DOHH2 (cell line): Measurements from ENCODE around the gene ABTB2.

Experiments
- H3F3A ChIP-seq: fragments of 200-600 bp; sonication (generic), shearing (Covaris generic); 2 replicates; pipeline ENCODE4 v1.6.0; 2016; ENCODE audit warnings: antibody characterized with exemption, mild to moderate bottlenecking; ENCODE audit not compliant: control insufficient read depth, insufficient read depth
- H3K27ac ChIP-seq: fragments of 200-600 bp; sonication (generic); 2 replicates; pipeline ENCODE4 v1.5.1; 2014; ENCODE audit warnings: low read depth, mild to moderate bottlenecking, low read length, moderate library complexity
- H3K27me3 ChIP-seq: fragments of 200-600 bp; sonication (generic); 2 replicates; pipeline ENCODE4 v1.6.1; 2014; ENCODE audit warnings: mild to moderate bottlenecking, low read length, mixed read lengths; ENCODE audit not compliant: control insufficient read depth
- H3K36me3 ChIP-seq: fragments of 200-600 bp; sonication (generic); 2 replicates; pipeline ENCODE4 v1.6.1; 2014; ENCODE audit warnings: mild to moderate bottlenecking, low read length, moderate library complexity, mixed read lengths; ENCODE audit not compliant: control insufficient read depth
- H3K4me1 ChIP-seq: fragments of 200-600 bp; sonication (generic); 2 replicates; pipeline ENCODE4 v1.6.1; 2014; ENCODE audit warnings: mild to moderate bottlenecking, low read length, mixed read lengths; ENCODE audit not compliant: control insufficient read depth
- H3K4me2 ChIP-seq: fragments of 200-600 bp; sonication (generic); 2 replicates; pipeline ENCODE4 v1.6.0; 2014; ENCODE audit warnings: mild to moderate bottlenecking, low read length, moderate library complexity
- H3K4me3 ChIP-seq: fragments of 200-600 bp; sonication (generic); 2 replicates; pipeline ENCODE4 v1.5.1; 2014; ENCODE audit warnings: mild to moderate bottlenecking, low read length, mixed read lengths
- H3K79me2 ChIP-seq: fragments of 200-600 bp; sonication (generic); 2 replicates; pipeline ENCODE4 v1.6.1; 2014; ENCODE audit warnings: mild to moderate bottlenecking, low read length, mixed read lengths; ENCODE audit not compliant: control insufficient read depth
- H3K9me2 ChIP-seq: fragments of 200-600 bp; sonication (generic); replicated peaks from 2 replicates; pipeline ENCODE4 v1.6.1; 2014; ENCODE audit warnings: mild to moderate bottlenecking, low read length, mixed read lengths; ENCODE audit not compliant: control insufficient read depth
- H3K9me3 ChIP-seq: fragments of 200-600 bp; sonication (generic); 2 replicates; pipeline ENCODE4 v1.6.1; 2014; ENCODE audit warnings: antibody characterized with exemption, low read length, mixed read lengths; ENCODE audit not compliant: control insufficient read depth, insufficient read depth
- H4K20me1 ChIP-seq: fragments of 200-600 bp; sonication (generic); 2 replicates; pipeline ENCODE4 v1.6.0; 2014; ENCODE audit warnings: low read depth, mild to moderate bottlenecking, antibody characterized with exemption, low read length, moderate library complexity; ENCODE audit not compliant: control insufficient read depth, insufficient read depth
- CTCF ChIP-seq: fragments of 200-600 bp; sonication (generic); IDR thresholded peaks from one replicate; pipeline ENCODE4 v1.5.1; 2014; ENCODE audit warnings: antibody characterized with exemption, mild to moderate bottlenecking, low read depth, low read length; ENCODE audit not compliant: poor library complexity, severe bottlenecking
- EZH2phosphoT487 ChIP-seq: fragments of 200-600 bp; sonication (generic); IDR thresholded peaks from 2 replicates; pipeline ENCODE4 v1.6.1; 2017; ENCODE audit warnings: borderline replicate concordance, mild to moderate bottlenecking, antibody characterized with exemption, low read length, moderate library complexity, mixed read lengths

The ABTB2 gene

DNA sequence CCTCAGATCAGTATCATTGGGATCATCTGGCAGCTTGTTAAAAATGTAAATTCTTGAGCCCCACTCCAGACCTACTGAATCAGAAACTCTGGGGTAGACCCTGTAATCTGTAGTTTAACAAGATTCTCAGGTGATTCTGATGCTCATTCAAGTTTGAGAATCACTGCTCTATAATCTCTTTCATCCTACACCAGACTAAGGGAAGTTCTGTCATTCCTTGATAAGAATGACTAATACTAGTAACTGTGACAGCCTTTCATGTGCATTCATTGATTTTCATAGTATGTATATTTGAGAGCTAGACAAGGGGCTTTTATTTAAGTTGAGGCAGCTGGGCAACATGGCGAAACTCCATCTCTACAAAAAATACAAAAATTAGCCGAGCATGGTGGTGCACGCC is 222.4 kb downstream of the ABTB2 start:
- H3K4me1 ChIP-seq, result no peaks in the 10 kb centered on the region
- H3K27ac ChIP-seq, result no peak overlapping the region
- H3K79me2 ChIP-seq, result no peaks in the 10 kb centered on the region
- H3K27me3 ChIP-seq, result no peaks in the 10 kb centered on the region
- H3K9me3 ChIP-seq, result no peaks in the 10 kb centered on the region
- no peaks in the 10 kb centered on the region for H3K9me2 ChIP-seq
- H3K4me3 ChIP-seq, result no peak overlapping the region
- H3K4me2 ChIP-seq, result no peak overlapping the region
- no peaks in the 10 kb centered on the region for H3F3A ChIP-seq
- H4K20me1 ChIP-seq, result 0 out of 2 replicates have a peak, but pooled peaks cover 4% of the 10 kb centered on the region
- no peak for TF ChIP-seq CTCF
- no peak for TF ChIP-seq EZH2phosphoT487
- peaks cover 91% of the 10 kb centered on the region for H3K36me3 ChIP-seq

DNA sequence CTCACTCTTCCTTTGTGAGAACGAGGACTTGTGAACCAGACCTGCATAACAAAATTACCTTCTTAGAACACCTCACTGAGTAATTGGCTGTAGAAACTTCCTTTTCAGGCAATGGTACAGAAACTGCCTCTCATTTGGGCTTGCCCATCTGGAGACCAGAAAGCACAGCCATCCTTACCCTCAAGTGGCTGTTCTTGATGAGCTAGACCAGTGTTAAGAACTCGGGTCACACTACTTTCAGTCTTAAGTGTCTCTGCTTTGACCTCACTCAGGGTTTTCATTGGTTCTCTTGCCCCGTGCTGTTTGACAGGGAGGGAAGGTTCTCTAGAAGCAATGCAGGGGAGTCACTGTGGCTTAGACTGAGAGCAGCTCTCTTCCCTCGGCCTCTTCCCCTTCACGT is 223.0 kb downstream of the ABTB2 start:
- Histone ChIP-seq H3K4me1 (no peaks in the 10 kb centered on the region), H3K79me2 (no peaks in the 10 kb centered on the region), H4K20me1 (0 out of 2 replicates have a peak, but pooled peaks cover 4% of the 10 kb centered on the region), H3K4me2 (no peak overlapping the region), H3K4me3 (no peak overlapping the region), H3K27me3 (no peaks in the 10 kb centered on the region), H3F3A (no peaks in the 10 kb centered on the region), H3K9me3 (no peaks in the 10 kb centered on the region), H3K27ac (no peak overlapping the region), H3K9me2 (no peaks in the 10 kb centered on the region), H3K36me3 (peaks cover 93% of the 10 kb centered on the region)
- TF ChIP-seq CTCF (no peak), EZH2phosphoT487 (no peak)

- Histone ChIP-seq H3K4me3 (no peak overlapping the region), H3K9me2 (no peaks in the 10 kb centered on the region), H3K79me2 (no peaks in the 10 kb centered on the region), H3K4me1 (no peaks in the 10 kb centered on the region), H3F3A (0 out of 2 replicates have a peak, but pooled peaks cover 2% of the 10 kb centered on the region), H3K36me3 (peaks cover 90% of the 10 kb centered on the region), H4K20me1 (0 out of 2 replicates have a peak, but pooled peaks cover 4% of the 10 kb centered on the region), H3K9me3 (no peaks in the 10 kb centered on the region), H3K27me3 (no peaks in the 10 kb centered on the region), H3K27ac (no peak overlapping the region), H3K4me2 (no peak overlapping the region)
- TF ChIP-seq EZH2phosphoT487 (no peak), CTCF (no peak)
Observed at GRCh38 chr11:34132261-34132965, 225.4 kb downstream of the ABTB2 start.
